ENCODE data around the gene F10.

Gene F10

DNA sequence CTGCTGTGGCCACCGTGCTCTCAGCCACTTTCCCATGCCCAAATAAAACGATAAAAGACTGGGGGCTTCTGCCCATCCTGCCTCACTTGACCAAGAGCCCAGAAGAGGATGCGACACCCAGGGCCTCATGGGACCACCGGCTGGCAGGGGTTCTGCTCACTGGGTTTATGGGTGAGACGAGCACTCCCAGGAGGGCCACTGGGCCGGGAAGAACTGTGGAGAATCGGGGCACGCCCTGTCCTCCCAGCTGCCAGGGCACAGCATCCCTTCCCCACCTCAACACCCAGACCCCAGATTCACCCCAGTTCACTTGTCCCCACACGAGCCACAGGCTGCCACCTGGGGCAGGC is 4.7 kb upstream of the F10 start:
- no peak for DNase-seq

DNA sequence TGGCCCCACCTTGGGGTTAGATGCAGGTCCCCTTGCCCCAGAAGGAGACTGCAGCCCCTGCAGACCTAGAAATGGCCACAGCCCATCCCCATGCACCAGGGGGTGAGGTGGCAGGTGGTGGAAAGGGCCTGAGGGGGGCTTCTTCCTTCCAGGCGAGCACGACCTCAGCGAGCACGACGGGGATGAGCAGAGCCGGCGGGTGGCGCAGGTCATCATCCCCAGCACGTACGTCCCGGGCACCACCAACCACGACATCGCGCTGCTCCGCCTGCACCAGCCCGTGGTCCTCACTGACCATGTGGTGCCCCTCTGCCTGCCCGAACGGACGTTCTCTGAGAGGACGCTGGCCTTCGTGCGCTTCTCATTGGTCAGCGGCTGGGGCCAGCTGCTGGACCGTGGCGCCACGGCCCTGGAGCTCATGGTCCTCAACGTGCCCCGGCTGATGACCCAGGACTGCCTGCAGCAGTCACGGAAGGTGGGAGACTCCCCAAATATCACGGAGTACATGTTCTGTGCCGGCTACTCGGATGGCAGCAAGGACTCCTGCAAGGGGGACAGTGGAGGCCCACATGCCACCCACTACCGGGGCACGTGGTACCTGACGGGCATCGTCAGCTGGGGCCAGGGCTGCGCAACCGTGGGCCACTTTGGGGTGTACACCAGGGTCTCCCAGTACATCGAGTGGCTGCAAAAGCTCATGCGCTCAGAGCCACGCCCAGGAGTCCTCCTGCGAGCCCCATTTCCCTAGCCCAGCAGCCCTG is 4.2 kb upstream of the F10 start:
- DNase-seq: no peak

DNA sequence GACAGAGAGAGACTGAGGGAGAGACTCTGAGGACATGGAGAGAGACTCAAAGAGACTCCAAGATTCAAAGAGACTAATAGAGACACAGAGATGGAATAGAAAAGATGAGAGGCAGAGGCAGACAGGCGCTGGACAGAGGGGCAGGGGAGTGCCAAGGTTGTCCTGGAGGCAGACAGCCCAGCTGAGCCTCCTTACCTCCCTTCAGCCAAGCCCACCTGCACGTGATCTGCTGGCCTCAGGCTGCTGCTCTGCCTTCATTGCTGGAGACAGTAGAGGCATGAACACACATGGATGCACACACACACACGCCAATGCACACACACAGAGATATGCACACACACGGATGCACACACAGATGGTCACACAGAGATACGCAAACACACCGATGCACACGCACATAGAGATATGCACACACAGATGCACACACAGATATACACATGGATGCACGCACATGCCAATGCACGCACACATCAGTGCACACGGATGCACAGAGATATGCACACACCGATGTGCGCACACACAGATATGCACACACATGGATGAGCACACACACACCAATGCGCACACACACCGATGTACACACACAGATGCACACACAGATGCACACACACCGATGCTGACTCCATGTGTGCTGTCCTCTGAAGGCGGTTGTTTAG is 3.3 kb upstream of the F10 start:
- DNase-seq: no peak

DNA sequence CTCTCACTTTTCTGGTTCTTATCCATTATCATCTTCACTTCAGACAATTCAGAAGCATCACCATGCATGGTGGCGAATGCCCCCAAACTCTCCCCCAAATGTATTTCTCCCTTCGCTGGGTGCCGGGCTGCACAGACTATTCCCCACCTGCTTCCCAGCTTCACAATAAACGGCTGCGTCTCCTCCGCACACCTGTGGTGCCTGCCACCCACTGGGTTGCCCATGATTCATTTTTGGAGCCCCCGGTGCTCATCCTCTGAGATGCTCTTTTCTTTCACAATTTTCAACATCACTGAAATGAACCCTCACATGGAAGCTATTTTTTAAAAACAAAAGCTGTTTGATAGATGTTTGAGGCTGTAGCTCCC is 2.8 kb upstream of the F10 start:
- no peak for DNase-seq

DNA sequence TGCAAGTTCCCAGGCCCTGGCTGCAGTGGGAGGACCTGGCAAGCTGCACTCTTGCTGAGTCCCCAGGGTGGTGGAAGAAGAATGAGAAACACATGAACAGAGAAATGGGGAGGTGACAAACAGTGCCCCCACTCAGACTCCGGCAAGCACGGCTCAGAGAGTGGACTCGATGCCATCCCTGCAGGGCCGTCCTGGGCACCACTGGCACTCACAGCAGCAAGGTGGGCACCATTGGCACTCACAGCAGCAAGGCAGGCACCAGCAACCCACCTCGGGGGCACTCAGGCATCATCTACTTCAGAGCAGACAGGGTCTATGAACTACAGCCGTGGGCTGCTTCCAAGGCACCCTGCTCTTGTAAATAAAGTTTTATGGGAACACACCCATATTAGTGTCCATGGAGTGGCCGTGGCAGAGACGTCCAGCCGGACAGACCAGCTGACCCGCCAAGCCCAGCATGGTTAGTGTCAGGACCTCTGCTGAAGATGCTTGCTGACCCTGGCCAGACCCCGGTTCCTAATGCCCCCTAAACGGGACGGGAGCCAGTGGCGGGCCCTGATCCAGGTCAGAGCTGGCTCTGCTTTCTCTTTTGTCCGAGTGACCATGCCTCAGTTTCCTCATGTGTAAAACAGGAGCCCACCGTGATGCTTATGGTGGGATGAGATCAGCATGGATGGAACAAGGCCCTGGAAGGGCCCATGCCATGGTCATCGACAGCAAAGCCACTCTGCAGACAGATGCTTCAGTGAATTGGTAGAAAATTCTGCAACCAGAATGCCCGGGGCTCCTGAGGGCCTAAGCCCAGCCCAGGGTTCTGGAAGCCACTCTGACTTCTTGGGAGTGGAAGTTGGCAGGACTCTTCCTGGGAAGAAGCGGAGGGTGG is 2.1 kb upstream of the F10 start:
- no peak for DNase-seq

DNA sequence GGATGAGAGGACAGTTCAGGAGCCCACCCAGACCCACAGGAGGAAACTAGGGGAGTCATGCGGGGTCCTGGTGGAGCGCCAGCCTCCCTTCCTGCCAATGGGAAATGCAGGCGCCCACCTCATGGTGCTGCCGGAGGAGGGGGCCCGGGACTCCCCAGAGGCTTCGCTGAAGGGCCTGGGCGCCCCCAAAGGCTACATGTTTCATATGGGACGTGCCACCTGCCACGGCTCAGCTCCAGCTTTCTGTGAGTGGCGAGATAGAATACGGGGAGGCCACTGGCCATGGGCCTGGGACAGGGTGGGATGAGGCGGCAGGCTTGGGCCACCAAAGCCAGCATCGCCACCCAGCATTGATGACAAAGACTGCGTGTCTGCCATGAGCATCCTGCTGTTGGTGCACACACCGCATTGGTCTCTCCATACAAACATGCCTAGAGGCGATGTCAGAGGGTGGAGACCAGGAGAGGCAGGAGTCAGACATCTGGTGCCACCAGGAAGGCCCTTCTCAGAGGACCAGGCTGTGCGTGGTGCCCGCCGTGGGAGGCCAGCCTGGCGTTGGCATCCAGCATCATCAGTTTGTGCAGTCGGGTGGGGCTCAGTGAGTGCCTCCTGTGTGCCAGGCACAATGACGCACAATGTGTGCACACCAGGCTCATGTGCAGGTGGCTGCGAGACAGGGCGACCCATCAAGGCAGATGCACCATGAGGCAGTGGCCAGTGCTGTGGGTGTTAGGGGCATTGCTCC is 1.2 kb upstream of the F10 start:
- no peak for DNase-seq

DNA sequence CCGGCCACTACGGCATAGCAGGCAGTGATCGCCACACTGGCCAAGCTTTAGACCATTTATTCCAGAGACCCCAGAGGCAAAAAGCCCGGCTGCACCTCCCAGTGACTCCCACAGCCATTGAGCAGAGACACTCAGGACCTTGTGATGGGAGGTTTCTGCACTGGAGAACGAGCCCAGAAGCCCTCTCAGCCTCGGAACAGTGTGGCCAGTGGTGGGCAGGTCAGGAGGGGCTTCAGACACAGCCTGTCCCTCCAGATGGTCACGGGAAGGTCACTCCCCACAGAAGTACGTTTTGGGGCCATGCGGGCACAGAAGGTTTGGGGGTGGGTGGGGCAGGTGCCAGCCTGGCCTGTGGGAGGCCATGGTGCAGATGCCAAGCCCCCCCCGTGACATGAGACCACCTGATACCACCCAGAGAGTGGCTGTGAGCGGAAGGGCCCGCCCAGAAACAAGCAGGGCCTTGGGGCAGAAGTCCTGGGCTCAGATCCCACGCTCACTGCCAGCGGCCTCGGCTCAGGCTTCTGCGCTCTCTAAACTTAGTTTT is 599 bp upstream of the F10 start:
- no peak for DNase-seq

DNA sequence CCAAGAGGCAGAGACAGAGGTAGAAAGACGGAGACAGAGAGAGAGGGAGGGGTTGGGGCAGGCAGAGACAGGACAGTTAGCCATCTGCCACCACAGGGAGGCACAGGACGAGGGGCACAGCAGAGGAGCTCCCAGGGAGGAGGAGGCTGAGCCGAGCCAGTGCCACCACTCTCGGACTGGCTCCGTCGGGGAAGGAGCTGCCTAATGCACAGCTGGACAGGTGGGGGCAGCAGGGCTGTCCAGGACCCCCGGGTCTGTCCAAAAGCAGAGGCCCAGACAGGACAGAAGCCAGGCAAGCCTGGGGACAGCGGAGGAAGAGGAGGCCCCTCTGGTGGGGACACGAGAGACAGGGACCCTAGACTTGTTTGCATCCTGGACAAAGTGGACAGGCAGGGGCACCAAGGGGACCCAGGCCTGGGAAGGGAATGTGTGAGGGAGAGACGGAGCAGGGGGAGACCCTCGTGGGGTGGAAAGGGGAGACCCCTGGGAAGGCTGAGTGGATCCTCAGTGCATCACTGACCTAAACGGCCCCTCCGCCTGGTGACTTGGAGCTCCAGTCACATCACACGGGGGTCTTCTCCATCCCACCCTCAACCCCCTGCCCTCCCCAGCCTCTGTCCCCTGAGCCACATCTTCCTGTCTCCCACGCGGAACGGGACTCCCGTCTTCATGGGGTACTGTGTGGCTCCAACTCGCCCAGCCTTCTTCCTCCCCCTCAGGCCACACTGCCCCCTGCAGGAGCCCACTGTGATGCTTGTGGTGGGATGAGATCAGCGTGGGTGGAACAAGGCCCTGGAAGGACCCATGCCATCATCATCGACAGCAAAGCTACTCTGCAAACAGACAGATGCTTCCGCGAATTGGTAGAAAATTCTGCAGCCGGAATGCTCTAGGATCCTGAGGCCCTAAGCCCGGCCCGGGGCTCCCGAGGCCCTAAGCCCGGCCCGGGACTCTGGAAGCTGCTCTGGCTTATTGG is 915 bp downstream of the F10 start:
- DNase-seq: no peak

DNA sequence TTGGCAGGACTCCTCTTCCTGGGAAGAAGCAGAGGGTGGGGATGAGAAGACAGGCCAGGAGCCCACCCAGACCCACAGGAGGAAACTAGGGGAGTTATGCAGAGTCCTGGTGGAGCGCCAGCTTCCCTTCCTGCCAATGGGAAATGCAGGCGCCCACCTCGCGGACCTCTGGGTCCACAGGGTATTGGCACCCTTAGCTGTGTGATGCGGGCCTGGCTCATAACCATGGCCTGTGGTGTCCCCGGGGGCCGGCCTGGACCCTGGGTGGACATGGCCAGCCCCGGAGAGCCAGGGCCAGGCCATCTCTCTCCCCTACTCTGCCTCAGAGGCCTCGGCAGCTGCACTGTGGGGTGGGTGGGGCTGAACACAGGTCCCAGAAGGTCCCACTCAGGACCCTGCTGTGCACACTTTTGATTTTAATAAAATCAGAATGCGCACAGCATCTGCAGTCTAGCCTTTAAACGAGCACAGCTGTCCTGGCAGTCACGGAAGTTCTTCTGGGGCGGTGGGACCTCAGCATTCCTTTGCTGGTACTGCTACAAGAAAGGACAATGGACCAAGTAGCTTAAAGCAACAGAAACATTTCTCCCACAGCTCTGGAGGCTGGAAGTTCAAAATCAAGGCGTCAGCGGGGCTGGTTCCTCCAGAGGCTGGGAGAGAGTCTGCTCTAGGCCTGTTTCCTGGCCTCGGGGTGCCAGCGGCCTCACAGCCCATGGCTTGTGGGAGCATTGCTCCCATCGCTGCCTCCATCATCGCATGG is 1.8 kb downstream of the F10 start:
- no peak for DNase-seq

DNA sequence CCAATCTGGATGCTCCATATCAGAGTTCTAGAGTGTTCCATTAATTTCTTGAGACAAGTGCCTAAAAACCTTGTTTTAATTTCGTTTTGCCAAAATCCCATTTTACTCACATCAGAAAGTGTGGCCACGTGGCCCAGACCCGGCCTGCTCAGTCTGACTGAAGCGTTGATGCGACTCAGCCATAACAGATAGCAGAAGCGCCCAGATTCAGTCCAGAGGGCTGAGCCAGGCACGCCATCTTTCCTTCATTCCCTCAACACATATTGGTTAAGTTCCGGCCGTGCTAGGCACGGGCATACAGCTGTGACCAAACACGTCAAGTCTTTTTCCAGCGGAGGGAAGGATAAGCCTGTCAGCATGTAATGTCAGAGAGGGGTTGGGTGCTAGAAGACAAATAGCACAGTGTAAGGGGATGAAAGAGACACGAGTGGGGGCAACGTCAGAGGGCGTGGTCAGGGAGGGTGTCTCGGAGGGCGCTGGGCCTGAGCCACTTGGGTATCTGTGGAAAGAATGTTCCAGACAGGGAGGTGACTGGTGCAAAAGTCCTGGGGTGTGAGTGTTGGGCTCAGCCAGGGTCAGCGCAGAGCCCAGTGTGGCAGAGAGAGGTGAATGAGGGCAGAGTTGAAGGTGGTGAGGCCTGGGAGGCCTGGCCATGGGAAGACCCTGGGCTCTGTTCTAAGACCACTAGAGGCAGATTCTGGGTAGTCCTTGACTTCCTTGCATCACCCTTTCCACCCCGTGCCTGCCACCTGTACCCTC is 3.1 kb downstream of the F10 start:
- no peak for DNase-seq

DNA sequence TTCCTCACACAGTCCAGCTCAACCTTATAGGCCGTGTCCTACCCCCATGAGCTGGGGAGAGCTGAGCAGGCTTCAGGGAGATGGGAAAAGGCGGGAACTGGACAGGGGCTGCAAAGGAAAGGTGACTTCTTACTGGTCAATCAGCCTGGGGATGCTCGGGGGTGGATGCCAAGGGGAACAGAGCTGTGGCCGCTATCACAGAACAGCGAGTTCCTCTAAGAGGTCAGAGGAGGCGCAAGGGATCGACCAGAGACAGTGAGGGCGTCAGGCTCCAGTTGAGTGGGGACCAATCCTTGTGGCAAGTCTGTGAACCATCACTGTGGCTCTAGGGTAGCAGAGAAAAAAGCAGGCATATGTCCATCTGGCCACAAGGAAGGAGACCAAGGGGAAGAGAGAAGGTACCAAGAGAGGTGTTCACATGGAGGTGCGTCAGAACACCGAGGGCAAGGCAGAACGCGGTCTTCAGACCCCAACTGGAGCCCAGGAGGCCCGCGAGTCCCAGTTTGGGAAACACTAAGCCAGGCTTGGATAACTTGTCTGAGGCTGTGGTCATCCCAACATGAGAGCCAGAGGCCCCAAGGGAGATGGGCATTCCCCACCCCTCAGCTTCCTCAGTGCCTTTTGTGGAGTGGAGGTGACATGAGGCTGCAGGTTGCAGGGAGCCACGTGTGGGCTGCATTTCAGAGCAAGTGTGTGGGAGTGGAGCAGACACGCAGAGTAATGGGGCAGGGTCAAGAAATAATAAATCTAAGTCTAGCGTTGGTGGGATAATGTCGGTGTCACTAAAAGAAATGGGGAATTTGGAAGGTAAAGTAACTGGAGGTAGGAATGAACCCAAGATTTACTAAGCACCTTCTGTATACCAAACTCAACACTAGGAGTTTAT is 3.9 kb downstream of the F10 start:
- no peak for DNase-seq

DNA sequence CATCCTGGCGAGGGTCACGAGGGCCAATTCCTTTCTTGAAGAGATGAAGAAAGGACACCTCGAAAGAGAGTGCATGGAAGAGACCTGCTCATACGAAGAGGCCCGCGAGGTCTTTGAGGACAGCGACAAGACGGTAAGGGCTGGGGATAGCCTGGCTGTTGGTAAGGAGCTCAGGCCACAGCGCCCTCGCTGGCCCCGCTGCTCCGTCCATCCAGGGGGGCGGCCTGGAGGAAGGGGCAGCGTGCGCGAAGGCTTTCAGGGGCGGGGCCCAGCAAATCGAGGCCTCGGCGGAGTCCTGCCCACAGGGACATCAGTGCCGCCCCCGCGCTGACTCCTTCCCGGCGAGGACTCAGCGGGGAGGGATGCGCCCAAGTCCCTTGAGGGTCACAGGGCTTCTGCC is 6.9 kb downstream of the F10 start:
- DNase-seq: no peak

DNA sequence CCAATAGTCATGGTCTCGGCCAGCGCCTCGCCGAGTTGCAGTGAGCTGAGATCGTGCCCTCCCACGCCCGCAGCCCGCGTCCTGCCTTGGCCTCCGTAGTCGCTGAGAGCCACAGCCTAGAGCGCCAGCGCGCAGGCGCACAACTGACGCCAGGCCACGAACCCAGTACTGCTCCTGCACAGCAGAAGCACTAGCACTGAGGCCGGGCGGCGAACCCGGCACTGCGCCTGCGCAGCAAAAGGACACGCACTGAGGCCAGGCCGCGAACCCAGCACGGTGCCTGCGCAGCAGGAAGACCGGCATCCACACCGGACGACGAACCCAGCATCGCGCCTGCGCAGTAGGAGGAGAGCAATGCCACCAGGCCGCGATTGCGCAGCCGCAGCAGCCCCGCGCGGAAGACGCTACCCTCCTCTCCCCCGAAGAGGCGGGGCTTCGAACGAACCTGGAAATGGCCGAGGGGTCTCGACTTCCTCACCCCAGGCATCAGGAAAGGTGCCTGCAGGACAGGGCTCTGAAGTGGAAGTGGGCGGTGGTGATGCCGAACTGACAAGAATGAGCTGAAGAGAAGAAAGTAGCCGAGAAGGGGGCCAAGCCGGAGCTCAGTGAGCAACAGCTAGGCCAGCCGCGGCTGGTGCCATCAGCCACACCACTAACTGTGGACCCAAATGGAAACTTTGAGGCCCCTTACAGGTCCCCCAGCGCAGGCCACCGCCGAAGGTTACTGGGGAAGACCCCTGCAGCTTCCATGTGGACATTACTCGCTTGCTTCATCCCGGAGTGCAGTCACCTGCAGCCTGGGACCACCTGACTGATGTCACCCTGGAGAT is 7.5 kb downstream of the F10 start:
- peak in 1 of 5 donors; percentile 22 for DNase-seq

DNA sequence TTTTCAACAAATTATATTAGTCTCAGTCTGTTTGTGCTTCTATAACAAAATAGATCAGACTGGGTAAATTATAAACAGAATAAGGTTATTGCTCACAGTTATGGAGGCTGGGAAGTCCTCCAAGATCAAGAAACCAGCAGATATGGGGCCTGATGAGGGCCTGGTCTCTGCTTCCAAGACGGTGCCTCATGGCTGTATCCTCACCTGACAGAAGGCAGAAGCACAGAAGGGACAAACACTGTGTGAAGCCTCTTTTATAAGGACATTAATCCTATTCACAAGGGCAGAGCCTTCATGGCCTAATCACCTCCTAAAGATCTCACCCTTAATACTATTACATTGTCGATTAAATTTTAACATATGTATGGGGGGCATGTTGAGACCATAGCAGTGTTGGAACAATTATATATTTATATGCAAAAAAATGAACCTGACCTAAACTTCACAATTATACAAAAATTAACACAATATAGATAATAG is 12.7 kb downstream of the F10 start:
- DNase-seq: no peak

DNA sequence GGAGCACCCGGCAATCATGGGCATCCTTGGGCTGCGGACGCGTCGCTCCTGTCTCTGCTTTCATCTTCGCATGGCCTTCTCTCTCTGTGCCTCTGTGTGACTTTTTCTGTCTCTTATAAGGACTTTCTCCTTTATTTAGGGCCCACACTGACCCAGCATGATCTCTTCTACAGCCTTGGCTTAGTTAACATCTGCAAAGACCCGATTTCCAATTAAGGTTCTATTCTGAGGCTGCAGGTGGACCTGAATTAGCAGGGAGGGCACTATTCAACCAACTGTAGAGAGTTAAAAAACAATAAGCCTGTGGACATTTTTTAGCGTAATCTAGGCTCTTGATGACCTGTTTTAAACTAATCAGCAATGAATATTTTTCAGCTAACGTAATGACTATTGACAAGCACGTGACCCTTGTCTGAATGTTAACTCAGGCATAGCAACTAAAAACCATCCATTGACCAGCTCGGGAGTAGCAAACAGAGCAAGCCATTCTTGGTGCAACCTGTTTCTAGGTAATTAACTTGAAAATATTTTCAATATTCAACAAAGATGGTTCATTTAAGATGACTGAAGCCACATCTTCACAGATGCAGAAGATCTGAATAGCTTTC is 15.2 kb downstream of the F10 start:
- no peak for DNase-seq

DNA sequence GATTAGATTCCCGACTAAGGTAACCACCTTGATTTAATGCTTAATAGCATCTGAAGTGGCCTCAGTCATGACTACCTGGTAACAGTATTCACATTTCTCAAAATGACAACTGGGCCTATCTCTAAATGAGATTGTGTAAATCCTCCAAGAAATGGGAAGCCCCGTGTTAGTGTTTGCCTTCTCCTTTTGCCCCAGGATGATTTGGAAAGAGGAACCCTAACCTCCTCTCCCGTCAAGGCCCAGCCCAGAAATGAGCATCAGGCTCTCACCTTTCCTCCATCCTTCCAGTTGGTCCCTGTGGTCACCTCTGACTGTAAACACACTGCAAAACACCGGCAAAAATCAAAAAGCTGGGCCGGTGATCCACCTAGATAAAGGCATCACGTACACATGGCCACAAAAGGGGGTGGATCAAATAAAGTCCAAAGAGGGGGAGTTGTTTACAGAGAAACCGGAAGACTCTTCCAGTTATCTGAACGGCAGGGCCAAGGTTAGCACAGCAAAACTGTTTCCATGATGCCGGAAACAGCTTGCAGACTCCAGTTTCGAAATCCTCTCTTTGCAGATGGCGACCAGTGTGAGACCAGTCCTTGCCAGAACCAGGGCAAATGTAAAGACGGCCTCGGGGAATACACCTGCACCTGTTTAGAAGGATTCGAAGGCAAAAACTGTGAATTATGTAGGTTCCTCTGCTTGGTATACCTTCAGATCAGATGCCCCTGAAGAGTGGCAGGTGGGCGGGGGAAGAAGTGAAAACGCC is 16.4 kb downstream of the F10 start:
- DNase-seq: no peak

DNA sequence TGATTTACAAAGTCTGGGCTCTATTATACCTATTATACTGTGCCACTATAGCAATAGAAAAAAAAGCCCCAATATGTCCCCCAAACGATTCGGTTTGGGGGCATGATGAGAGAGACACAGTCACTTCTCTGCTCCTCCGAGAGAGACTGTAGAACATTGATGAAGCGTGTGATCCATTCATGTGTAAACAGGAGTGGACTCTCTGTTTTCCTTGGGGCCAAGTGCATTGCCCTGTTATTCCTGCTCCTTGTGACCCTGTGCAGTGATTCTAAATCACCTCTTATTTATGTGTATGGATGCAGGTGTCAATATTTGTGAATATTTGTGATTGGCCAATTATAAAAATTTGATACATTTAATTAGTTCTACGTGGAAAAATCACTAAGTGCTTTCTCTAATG is 17.0 kb downstream of the F10 start:
- DNase-seq: no peak
